Right lobe of liver (tissue), 4 donors: ENCODE data around the gene NTM.

ENCODE experiments used
- POLR2A ChIP-seq: fragments of 450-650 bp; IDR thresholded peaks from one replicate; pipeline ENCODE4 v1.6.1; 2017; ENCODE audit warnings: antibody characterized with exemption, mild to moderate bottlenecking
- TF ChIP-seq, protein P1 (sequence below), 4 donors: fragments of 200-600 bp in 3 of 4; fragments of 450-650 bp in 1 of 4; IDR thresholded peaks; one replicate each; pipeline versions ENCODE4 v1.5.1 to v1.8.0; 2016 to 2022; ENCODE audit warnings: antibody characterized with exemption in 4 of 4, mild to moderate bottlenecking in 2 of 4
- donor health status: DM: no; HTN: no; CAD: no.
- donor health status: DM: no; HTN: no; CAD: no.
- donor health status: DM: no; HTN: yes; CAD: no.

DNA sequence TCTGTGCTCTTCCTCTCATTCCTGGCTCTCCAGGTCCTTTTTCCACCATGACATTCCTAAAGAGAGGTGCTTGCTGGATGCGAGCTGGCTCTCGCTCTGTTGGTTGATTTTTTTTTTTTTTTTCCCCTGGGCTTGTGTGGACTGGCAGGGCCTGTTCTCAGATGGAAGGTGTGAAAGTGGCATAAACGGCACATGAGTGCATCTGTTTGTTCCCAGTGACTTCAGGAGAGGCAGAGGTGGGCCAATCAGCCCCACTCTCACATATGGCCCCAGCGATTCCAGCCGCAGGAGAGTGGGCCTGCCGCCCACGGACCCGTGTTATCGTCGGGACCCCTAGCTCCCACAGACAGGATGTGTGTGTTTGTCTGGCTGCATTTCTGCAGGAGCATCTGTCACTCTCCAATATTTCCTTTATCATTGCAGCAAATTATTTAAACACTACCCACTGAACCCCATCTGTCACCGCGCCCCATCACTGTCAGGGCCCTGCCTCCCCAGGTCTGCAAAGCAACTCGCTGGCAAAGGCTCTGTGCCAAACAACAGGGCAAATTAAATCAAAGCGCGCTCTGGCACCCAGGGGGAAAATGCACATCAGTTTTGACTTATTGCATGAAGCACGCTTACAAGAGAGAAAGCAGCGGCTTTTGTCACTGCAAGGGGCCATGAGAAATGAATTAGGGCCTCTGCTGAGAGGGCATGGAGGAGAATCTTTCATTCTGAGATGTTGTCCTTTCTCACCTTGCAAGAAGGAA lies 886.3 kb downstream of the NTM start:
- TF ChIP-seq POLR2A = no peak
- TF ChIP-seq, protein P1, sequence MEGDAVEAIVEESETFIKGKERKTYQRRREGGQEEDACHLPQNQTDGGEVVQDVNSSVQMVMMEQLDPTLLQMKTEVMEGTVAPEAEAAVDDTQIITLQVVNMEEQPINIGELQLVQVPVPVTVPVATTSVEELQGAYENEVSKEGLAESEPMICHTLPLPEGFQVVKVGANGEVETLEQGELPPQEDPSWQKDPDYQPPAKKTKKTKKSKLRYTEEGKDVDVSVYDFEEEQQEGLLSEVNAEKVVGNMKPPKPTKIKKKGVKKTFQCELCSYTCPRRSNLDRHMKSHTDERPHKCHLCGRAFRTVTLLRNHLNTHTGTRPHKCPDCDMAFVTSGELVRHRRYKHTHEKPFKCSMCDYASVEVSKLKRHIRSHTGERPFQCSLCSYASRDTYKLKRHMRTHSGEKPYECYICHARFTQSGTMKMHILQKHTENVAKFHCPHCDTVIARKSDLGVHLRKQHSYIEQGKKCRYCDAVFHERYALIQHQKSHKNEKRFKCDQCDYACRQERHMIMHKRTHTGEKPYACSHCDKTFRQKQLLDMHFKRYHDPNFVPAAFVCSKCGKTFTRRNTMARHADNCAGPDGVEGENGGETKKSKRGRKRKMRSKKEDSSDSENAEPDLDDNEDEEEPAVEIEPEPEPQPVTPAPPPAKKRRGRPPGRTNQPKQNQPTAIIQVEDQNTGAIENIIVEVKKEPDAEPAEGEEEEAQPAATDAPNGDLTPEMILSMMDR (IDR thresholded peaks at IDR 0.05) = no peak
